K562 (cell line): ENCODE results near the gene SPAG9.

Experiments used
- FOS ChIP-seq: IDR thresholded peaks from 3 replicates; pipeline ENCODE4 v1.6.1; 2011; ENCODE audit not compliant: insufficient read length; ENCODE audit errors: extremely low read depth
- FOXK2 ChIP-seq, 2 experiments: fragments of 450-650 bp; IDR thresholded peaks in 1 of 2; conservative IDR thresholded peaks in 1 of 2; 2 replicates each; pipeline ENCODE4 v1.6.1; 2016; ENCODE audit warnings: low read depth in 2 of 2, mild to moderate bottlenecking in 1 of 2
- HMG20A ChIP-seq: fragments of 450-650 bp; formaldehyde crosslinking; conservative IDR thresholded peaks from 2 replicates; pipeline ENCODE4 v1.4.0; 2020; ENCODE audit warnings: mild to moderate bottlenecking, mixed read lengths
- NFE2L1 ChIP-seq: fragments of 450-650 bp; IDR thresholded peaks from 2 replicates; pipeline ENCODE4 v1.6.1; 2016; ENCODE audit warnings: missing genetic modification characterization, low read depth, mild to moderate bottlenecking, missing compliant biosample characterization, moderate library complexity, borderline replicate concordance
- POLR2A ChIP-seq: fragments of 450-650 bp; conservative IDR thresholded peaks from 2 replicates; pipeline ENCODE4 v1.6.1; 2016
- POLR2AphosphoS5 ChIP-seq: IDR thresholded peaks from 2 replicates; pipeline ENCODE4 v1.6.1; 2011; ENCODE audit warnings: mild to moderate bottlenecking, low read depth, low read length, moderate library complexity; ENCODE audit not compliant: control insufficient read depth, insufficient read depth
- SMAD3 ChIP-seq: fragments of 450-650 bp; formaldehyde crosslinking; conservative IDR thresholded peaks from 2 replicates; pipeline ENCODE4 v1.4.0; 2020; ENCODE audit warnings: mild to moderate bottlenecking
- TOE1 ChIP-seq, 2 experiments: fragments of 450-650 bp in 1 of 2; sonication (generic) in 1 of 2; formaldehyde crosslinking in 1 of 2; IDR thresholded peaks; 2 replicates each; pipeline versions ENCODE4 v1.7.1 to v1.8.0; 2016 to 2022; ENCODE audit warnings: borderline replicate concordance in 2 of 2, mild to moderate bottlenecking in 2 of 2, antibody characterized with exemption in 1 of 2, inconsistent platforms in 1 of 2, low read depth in 1 of 2, missing genetic modification reagents in 1 of 2, moderate library complexity in 1 of 2
- ZFX ChIP-seq: sonication (generic); formaldehyde crosslinking; IDR thresholded peaks from 2 replicates; pipeline ENCODE4 v1.8.0; 2022; ENCODE audit warnings: mild to moderate bottlenecking, missing genetic modification reagents, moderate library complexity
- ZNF583 ChIP-seq: fragments of 250-450 bp; sonication (Bioruptor Pico); IDR thresholded peaks from 2 replicates; pipeline ENCODE4 v1.4.0; 2020
- TF ChIP-seq, protein P1 (sequence below): fragments of 450-650 bp; IDR thresholded peaks from 2 replicates; pipeline ENCODE4 v1.7.1; 2018; ENCODE audit warnings: mild to moderate bottlenecking, low read depth; ENCODE audit not compliant: partially characterized antibody
- TF ChIP-seq, protein P2 (sequence below), 3 experiments: IDR thresholded peaks in 2 of 3; conservative IDR thresholded peaks in 1 of 3; 2 replicates each; pipeline ENCODE4 v1.5.1; 2011 to 2012; ENCODE audit warnings: low read length in 3 of 3, mild to moderate bottlenecking in 3 of 3, control low read depth in 2 of 3, improper control_type of control experiment in 1 of 3, inconsistent platforms in 1 of 3, low read depth in 1 of 3, mixed read lengths in 1 of 3, moderate library complexity in 1 of 3; ENCODE audit not compliant: insufficient read depth in 2 of 3

DNA sequence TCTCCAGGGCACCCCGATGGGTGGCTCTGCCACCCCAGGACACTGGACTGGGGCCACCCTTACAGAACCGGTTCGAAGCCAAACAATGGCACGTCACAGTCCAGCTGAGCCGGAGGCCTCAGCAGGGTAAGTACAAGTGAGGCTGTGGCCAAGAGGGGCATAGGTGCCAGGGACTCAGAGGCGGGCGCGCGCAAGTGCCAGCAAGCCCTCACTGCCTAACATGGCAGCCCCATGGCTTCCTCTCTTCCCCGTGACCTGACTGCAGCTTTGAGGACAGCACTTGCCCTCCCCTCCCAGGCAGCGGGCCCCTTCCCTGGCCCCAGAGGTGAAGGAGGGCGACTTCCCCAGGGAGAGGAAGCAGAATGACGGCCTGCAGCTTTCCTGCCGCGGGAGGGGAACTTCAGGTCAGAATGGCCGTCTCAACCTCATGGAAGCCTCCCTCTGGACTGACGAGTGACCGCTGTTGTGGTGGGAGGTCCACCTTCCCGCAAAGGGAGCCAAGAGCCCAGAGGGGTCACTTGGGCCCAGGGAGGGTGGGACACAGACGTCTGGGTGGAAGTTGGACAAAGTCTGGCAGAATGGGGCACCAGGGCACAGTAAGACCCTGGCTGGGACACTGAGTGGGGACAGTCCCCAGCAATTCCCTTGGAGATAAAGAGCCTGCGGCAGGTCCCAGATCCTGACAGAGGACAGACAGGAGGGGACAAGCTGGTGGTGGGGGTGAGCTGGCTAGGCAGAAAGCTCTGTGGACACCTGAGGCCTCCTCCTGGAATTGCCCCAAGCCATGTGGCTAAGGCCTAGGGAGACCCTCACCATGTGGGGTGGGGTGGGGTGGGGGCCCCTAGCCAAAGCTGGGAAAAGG is 202.4 kb downstream of the SPAG9 start:
- TF ChIP-seq ZFX (CRISPR knock-in tag), result no peak
- no peak for TF ChIP-seq FOXK2 (conservative IDR thresholded peaks at IDR 0.05 in 1 of 2, IDR thresholded peaks at IDR 0.05 in 1 of 2; ENCODE audit: low read depth in 2 of 2)
- no peak for TF ChIP-seq POLR2A
- TF ChIP-seq HMG20A (CRISPR knock-in tag), result no peak
- TF ChIP-seq FOS, result no peak
- TF ChIP-seq, protein P1, sequence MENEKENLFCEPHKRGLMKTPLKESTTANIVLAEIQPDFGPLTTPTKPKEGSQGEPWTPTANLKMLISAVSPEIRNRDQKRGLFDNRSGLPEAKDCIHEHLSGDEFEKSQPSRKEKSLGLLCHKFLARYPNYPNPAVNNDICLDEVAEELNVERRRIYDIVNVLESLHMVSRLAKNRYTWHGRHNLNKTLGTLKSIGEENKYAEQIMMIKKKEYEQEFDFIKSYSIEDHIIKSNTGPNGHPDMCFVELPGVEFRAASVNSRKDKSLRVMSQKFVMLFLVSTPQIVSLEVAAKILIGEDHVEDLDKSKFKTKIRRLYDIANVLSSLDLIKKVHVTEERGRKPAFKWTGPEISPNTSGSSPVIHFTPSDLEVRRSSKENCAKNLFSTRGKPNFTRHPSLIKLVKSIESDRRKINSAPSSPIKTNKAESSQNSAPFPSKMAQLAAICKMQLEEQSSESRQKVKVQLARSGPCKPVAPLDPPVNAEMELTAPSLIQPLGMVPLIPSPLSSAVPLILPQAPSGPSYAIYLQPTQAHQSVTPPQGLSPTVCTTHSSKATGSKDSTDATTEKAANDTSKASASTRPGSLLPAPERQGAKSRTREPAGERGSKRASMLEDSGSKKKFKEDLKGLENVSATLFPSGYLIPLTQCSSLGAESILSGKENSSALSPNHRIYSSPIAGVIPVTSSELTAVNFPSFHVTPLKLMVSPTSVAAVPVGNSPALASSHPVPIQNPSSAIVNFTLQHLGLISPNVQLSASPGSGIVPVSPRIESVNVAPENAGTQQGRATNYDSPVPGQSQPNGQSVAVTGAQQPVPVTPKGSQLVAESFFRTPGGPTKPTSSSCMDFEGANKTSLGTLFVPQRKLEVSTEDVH, result no peak
- TF ChIP-seq SMAD3 (CRISPR knock-in tag), result no peak
- TF ChIP-seq, protein P2, sequence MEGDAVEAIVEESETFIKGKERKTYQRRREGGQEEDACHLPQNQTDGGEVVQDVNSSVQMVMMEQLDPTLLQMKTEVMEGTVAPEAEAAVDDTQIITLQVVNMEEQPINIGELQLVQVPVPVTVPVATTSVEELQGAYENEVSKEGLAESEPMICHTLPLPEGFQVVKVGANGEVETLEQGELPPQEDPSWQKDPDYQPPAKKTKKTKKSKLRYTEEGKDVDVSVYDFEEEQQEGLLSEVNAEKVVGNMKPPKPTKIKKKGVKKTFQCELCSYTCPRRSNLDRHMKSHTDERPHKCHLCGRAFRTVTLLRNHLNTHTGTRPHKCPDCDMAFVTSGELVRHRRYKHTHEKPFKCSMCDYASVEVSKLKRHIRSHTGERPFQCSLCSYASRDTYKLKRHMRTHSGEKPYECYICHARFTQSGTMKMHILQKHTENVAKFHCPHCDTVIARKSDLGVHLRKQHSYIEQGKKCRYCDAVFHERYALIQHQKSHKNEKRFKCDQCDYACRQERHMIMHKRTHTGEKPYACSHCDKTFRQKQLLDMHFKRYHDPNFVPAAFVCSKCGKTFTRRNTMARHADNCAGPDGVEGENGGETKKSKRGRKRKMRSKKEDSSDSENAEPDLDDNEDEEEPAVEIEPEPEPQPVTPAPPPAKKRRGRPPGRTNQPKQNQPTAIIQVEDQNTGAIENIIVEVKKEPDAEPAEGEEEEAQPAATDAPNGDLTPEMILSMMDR (IDR thresholded peaks at IDR 0.05 in 2 of 3, conservative IDR thresholded peaks at IDR 0.05 in 1 of 3; ENCODE audit: insufficient read depth in 2 of 3, low read depth in 1 of 3, low read length in 3 of 3), result no peak
- TF ChIP-seq NFE2L1 (tag), result no peak
- no peak for TF ChIP-seq ZNF583 (CRISPR knock-in tag)
- TF ChIP-seq POLR2AphosphoS5, result no peak
- TF ChIP-seq TOE1 (IDR thresholded peaks at IDR 0.05; ENCODE audit: borderline replicate concordance), result no peak
- TF ChIP-seq TOE1 (CRISPR knock-in tag; IDR thresholded peaks at IDR 0.05; ENCODE audit: borderline replicate concordance, low read depth), result no peak
